Liver (tissue), 9 donors: ENCODE measurements around the gene CCND1. TPM values are rescaled to one million over a fixed set of nuclear protein-coding genes. Genes with fewer than 3 reads are reported as not detected.

ENCODE experiments used
- DNase-seq: peaks from one replicate; pipeline ENCODE4 v3.0.0-alpha.2; 2017; ENCODE audit warnings: low spot score
- H3K27ac ChIP-seq, 2 donors: one replicate each; pipeline ENCODE4 v1.7.0; 2013; ENCODE audit warnings: inconsistent platforms in 2 of 2, low read length in 2 of 2, control low read depth in 1 of 2, low read depth in 1 of 2, mild to moderate bottlenecking in 1 of 2
- H3K27me3 ChIP-seq, 4 donors: one replicate each; pipeline versions ENCODE4 v1.6.1 to v1.7.0; 2013; ENCODE audit warnings: low read length in 3 of 4, inconsistent platforms in 1 of 4, mild to moderate bottlenecking in 1 of 4, moderate library complexity in 1 of 4; ENCODE audit not compliant: control insufficient read depth in 4 of 4, insufficient read depth in 4 of 4
- H3K36me3 ChIP-seq, 4 donors: one replicate each; pipeline versions ENCODE4 v1.6.1 to v1.7.0; 2013; ENCODE audit warnings: low read length in 3 of 4, mild to moderate bottlenecking in 3 of 4, low read depth in 1 of 4, moderate library complexity in 1 of 4; ENCODE audit not compliant: control insufficient read depth in 4 of 4, insufficient read depth in 3 of 4
- H3K4me1 ChIP-seq, 4 donors: one replicate each; pipeline versions ENCODE4 v1.6.1 to v1.7.0; 2013; ENCODE audit warnings: low read length in 3 of 4, mild to moderate bottlenecking in 3 of 4, moderate library complexity in 1 of 4; ENCODE audit not compliant: control insufficient read depth in 4 of 4, insufficient read depth in 4 of 4
- H3K4me3 ChIP-seq, 3 donors: one replicate each; pipeline versions ENCODE4 v1.6.1 to v1.7.0; 2013; ENCODE audit warnings: low read length in 3 of 3, control low read depth in 1 of 3, low read depth in 1 of 3, mild to moderate bottlenecking in 1 of 3
- H3K9ac ChIP-seq, 2 donors: one replicate each; pipeline ENCODE4 v1.7.0; 2013; ENCODE audit warnings: low read length in 2 of 2, mild to moderate bottlenecking in 2 of 2, moderate library complexity in 2 of 2, control low read depth in 1 of 2, low read depth in 1 of 2
- H3K9me3 ChIP-seq, 4 donors: one replicate each; pipeline versions ENCODE4 v1.6.1 to v1.7.0; 2013; ENCODE audit warnings: low read length in 3 of 4; ENCODE audit not compliant: control insufficient read depth in 4 of 4
- ATF3 ChIP-seq: IDR thresholded peaks from 2 replicates; pipeline ENCODE4 v1.6.1; 2016; ENCODE audit warnings: antibody characterized with exemption
- EGR1 ChIP-seq, 2 donors: IDR thresholded peaks; 2 replicates each; pipeline ENCODE4 v1.6.1; 2016 to 2018; ENCODE audit warnings: antibody characterized with exemption in 2 of 2, low read depth in 2 of 2
- FOXA1 ChIP-seq: IDR thresholded peaks from 2 replicates; pipeline ENCODE4 v1.6.1; 2016; ENCODE audit warnings: antibody characterized with exemption
- GABPA ChIP-seq, 2 donors: IDR thresholded peaks in 1 of 2; conservative IDR thresholded peaks in 1 of 2; 2 replicates each; pipeline ENCODE4 v1.6.1; 2016; ENCODE audit warnings: antibody characterized with exemption in 2 of 2, mild to moderate bottlenecking in 1 of 2, moderate library complexity in 1 of 2
- JUND ChIP-seq, 2 donors: IDR thresholded peaks; 2 replicates each; pipeline ENCODE4 v1.6.1; 2016; ENCODE audit warnings: antibody characterized with exemption in 2 of 2
- MAX ChIP-seq: IDR thresholded peaks from 2 replicates; pipeline ENCODE4 v1.6.1; 2016; ENCODE audit warnings: antibody characterized with exemption
- NR2F2 ChIP-seq: IDR thresholded peaks from 2 replicates; pipeline ENCODE4 v1.6.1; 2016; ENCODE audit warnings: antibody characterized with exemption
- RAD21 ChIP-seq, 2 donors: IDR thresholded peaks; 2 replicates each; pipeline ENCODE4 v1.6.1; 2016; ENCODE audit warnings: antibody characterized with exemption in 2 of 2, mild to moderate bottlenecking in 2 of 2
- RXRA ChIP-seq, 2 donors: IDR thresholded peaks; 2 replicates each; pipeline ENCODE4 v1.6.1; 2017 to 2018; ENCODE audit warnings: antibody characterized with exemption in 2 of 2, mild to moderate bottlenecking in 1 of 2
- SP1 ChIP-seq: IDR thresholded peaks from 2 replicates; pipeline ENCODE4 v1.6.1; 2018; ENCODE audit warnings: antibody characterized with exemption, mild to moderate bottlenecking
- TAF1 ChIP-seq: conservative IDR thresholded peaks from 2 replicates; pipeline ENCODE4 v1.6.1; 2016; ENCODE audit warnings: antibody characterized with exemption, mild to moderate bottlenecking
- YY1 ChIP-seq: IDR thresholded peaks from 2 replicates; pipeline ENCODE4 v1.6.1; 2016; ENCODE audit warnings: antibody characterized with exemption, mild to moderate bottlenecking
- ZBTB33 ChIP-seq: IDR thresholded peaks from 2 replicates; pipeline ENCODE4 v1.6.1; 2016; ENCODE audit warnings: antibody characterized with exemption
- WGBS: extraction: QIAGEN DNeasy Blood & Tissue Kit; methylation state at CpG from one replicate; pipeline ENCODE4 v1.1.7; 2013; 5-methylcytosine and 5-hydroxymethylcytosine counted together
- polyA plus RNA-seq, 2 donors: library from polyadenylated mRNA; stranded (reverse) in 1 of 2; unstranded in 1 of 2; fragments of 200-250 nt in 1 of 2; fragments of >200 nt in 1 of 2; fragmentation: Nextera tagmentation in 1 of 2; extraction: Ambion mirVana in 1 of 2; gene quantifications; one replicate each; pipeline versions ENCODE4 v1.2.1 to v1.2.3, GENCODE V29; 2013 to 2015
- total RNA-seq, 2 donors: library from RNA; depleted of rRNA; stranded (reverse); fragments of >200 nt; gene quantifications; one replicate each; pipeline ENCODE4 v1.2.3, GENCODE V29; 2014
- donor health status: healthy.
- donor health status: healthy.
- donor health status: healthy.
- donor health status: healthy.
- donor health status: healthy.

CCND1 gene
- total and polyA plus RNA-seq, 4 donors = 28.9 to 100 (median 53.3) TPM

GRCh38 chr11:69635804-69636511, 5.0 kb upstream of the CCND1 start:
- no peak overlapping the region for H3K9ac ChIP-seq
- no peaks in the 10 kb centered on the region for H3K36me3 ChIP-seq
- no peak for TF ChIP-seq ZBTB33
- TF ChIP-seq YY1 = no peak
- TF ChIP-seq MAX = no peak
- no peak for TF ChIP-seq FOXA1
- no peak for TF ChIP-seq RXRA (IDR thresholded peaks at IDR 0.05)
- TF ChIP-seq JUND (IDR thresholded peaks at IDR 0.05) = no peak
- TF ChIP-seq EGR1 (IDR thresholded peaks at IDR 0.05; ENCODE audit: low read depth in 2 of 2) = no peak
- TF ChIP-seq GABPA (IDR thresholded peaks at IDR 0.05 in 1 of 2, conservative IDR thresholded peaks at IDR 0.05 in 1 of 2) = no peak
- no peak for TF ChIP-seq SP1
- no peak for TF ChIP-seq RAD21 (IDR thresholded peaks at IDR 0.05)
- no peak for TF ChIP-seq ATF3
- no peak for TF ChIP-seq TAF1
- H3K9me3 ChIP-seq = no peaks in the 10 kb centered on the region
- no peak overlapping the region for H3K27ac ChIP-seq
- no peaks in the 10 kb centered on the region for H3K27me3 ChIP-seq
- WGBS = 43% methylated on average over 17 of the region's 17 CpGs
- H3K4me1 ChIP-seq = peaks cover 17 to 57% (median 46%) of the 10 kb centered on the region in 4 donors
- DNase-seq = no peak
- H3K4me3 ChIP-seq = peak overlapping the region in 2 of 3 donors; percentile 39 to 43

DNA sequence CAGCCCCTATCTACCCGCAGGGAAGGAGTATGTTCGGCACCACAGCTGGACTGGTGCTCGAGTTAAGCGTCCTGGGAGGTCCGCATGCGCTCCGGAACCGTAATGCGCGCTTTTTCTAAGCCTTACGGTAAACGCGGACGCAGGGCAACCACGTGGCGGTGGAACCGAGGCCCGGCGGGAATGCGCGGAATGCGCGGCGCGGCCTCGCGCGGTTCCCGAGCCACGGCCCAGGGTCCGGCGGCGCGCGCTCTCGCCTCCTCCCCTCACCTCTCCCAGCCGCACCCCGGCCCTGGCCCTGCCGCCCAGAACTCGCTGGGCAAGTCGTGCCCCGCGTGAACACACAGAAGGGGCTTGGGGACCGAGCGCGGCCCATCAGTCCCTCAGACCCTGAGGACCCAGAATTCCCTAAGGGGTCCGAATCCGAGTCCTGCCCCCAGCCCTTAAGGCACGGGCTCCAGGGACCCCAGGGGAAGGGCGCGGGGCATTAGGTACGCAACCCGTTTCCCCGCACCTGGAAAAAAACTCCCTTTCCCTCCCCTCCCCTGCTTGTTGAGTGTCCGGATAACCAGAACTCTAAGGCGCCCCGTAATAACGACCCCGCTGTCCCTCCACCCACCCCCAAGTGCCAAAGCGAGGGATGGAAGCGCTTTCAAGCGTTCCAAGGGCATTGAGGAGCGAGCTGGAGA, 4.3 kb upstream of the CCND1 start:
- Histone ChIP-seq H3K27me3 (no peaks in the 10 kb centered on the region), H3K36me3 (no peaks in the 10 kb centered on the region), H3K9ac (no peak overlapping the region), H3K4me3 (peak overlapping the region in 2 of 3 donors; percentile 39 to 43), H3K27ac (no peak overlapping the region), H3K4me1 (peaks cover 17 to 61% (median 46%) of the 10 kb centered on the region in 4 donors), H3K9me3 (no peaks in the 10 kb centered on the region)
- TF ChIP-seq RAD21 (IDR thresholded peaks at IDR 0.05) (peak; percentile 15 to 33), FOXA1 (no peak), YY1 (peak; percentile 40), MAX (peak; percentile 71)
- no peak for DNase-seq
- 10% methylated on average over 63 of the region's 63 CpGs for WGBS

DNA sequence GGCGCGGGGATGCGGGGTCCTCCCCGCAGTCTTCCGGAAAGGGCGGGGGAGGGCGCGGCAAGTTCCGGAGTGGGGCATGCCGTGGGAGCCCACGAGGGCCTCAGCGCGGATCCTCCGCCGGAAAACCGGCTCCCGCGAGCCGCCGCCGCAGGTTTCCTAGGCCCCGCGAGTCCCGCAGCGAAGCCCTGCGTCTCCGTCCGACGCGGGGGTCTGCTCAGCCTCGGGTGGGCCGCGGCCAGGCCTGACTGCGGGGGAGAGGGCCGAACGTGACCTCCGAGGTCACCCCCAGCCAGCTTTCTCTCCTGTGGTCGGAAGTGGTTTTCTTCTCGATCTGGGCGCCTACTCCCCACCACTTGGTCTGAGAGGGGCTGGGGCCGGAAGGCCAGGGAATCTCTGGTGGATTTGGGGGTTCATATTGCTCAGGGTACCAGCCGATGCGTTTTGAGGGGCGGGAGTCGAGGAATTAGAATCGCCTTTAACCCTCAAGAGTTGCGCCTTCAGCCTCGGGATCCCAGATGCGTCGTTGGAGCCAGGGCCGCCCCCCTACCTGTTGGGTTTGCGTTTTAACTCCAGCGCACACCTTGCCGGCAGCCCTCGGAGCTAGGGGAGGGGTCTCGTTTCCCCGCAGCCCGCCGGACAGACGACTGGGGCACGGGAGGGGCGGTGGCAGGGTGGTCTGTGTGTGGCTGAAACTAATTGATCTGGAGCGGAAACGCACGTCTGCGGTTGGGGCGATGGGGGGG, 3.6 kb upstream of the CCND1 start:
- Histone ChIP-seq H3K27ac (no peak overlapping the region), H3K4me1 (peaks cover 17 to 61% (median 46%) of the 10 kb centered on the region in 4 donors), H3K36me3 (no peaks in the 10 kb centered on the region), H3K9me3 (no peaks in the 10 kb centered on the region), H3K4me3 (peak overlapping the region in 1 of 3 donors; percentile 94), H3K27me3 (no peaks in the 10 kb centered on the region), H3K9ac (no peak overlapping the region)
- DNase-seq = no peak
- TF ChIP-seq NR2F2 (no peak), GABPA (IDR thresholded peaks at IDR 0.05 in 1 of 2, conservative IDR thresholded peaks at IDR 0.05 in 1 of 2) (no peak), RAD21 (IDR thresholded peaks at IDR 0.05) (no peak), FOXA1 (no peak), YY1 (no peak)
- 16% methylated on average over 67 of the region's 67 CpGs for WGBS
